Measurements from ENCODE around the gene ARMC2.

GRCh38 chr6:108872575-108872974 is 24.4 kb downstream of the ARMC2 start:
- TF ChIP-seq CTCF (conservative IDR thresholded peaks at IDR 0.05; ENCODE audit: low read depth in 2 of 2) (no peak), EZH2 (IDR thresholded peaks at IDR 0.05; ENCODE audit: low read depth, unreplicated experiment) (no peak), REST (IDR thresholded peaks at IDR 0.05; ENCODE audit: unreplicated experiment) (no peak), POLR2AphosphoS5 (IDR thresholded peaks at IDR 0.05; ENCODE audit: low read depth) (no peak), CREB1 (CRISPR knock-in tag; IDR thresholded peaks at IDR 0.05; ENCODE audit: low read depth) (no peak)

All from GM23338 (cell line).